ENCODE data around the gene OTOG. TPM values are rescaled to one million over a fixed set of nuclear protein-coding genes. Genes with fewer than 3 reads are reported as not detected.

Gene OTOG, protein sequence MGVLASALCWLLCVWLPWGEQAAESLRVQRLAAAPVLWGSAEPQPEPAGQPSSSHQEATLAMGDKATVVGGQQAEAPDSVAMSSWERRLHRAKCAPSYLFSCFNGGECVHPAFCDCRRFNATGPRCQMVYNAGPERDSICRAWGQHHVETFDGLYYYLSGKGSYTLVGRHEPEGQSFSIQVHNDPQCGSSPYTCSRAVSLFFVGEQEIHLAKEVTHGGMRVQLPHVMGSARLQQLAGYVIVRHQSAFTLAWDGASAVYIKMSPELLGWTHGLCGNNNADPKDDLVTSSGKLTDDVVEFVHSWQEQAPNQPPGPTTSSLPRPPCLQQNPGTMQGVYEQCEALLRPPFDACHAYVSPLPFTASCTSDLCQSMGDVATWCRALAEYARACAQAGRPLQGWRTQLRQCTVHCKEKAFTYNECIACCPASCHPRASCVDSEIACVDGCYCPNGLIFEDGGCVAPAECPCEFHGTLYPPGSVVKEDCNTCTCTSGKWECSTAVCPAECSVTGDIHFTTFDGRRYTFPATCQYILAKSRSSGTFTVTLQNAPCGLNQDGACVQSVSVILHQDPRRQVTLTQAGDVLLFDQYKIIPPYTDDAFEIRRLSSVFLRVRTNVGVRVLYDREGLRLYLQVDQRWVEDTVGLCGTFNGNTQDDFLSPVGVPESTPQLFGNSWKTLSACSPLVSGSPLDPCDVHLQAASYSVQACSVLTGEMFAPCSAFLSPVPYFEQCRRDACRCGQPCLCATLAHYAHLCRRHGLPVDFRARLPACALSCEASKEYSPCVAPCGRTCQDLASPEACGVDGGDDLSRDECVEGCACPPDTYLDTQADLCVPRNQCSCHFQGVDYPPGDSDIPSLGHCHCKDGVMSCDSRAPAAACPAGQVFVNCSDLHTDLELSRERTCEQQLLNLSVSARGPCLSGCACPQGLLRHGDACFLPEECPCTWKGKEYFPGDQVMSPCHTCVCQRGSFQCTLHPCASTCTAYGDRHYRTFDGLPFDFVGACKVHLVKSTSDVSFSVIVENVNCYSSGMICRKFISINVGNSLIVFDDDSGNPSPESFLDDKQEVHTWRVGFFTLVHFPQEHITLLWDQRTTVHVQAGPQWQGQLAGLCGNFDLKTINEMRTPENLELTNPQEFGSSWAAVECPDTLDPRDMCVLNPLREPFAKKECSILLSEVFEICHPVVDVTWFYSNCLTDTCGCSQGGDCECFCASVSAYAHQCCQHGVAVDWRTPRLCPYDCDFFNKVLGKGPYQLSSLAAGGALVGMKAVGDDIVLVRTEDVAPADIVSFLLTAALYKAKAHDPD (N-terminal part only)
- not detected in 5 replicates for total RNA-seq (2022; extraction: Qiagen RNA extraction)

DNA sequence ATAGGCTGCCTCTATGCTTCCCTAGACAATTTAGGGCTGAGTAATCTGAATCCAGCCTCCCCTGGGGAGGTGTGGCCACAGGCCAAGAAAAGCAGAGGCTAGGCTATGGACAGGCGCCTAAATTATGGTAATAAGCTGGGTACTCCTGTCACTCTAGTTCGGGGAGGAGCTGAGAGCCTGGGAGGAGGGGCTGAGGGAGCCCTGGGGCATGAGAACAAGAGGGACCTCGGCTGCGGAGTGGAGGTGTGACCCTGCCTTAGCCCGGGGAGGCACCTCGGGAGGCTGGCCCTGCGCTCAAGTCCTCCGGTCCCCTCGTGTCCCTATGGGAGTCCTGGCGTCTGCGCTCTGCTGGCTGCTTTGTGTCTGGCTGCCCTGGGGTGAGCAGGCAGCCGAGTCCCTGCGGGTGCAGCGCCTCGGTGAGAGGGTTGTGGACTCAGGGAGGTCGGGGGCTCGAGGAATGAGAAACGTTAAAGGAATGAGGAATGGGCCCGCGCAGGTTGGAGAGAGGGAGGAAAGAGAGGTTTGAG, at the start of gene OTOG:
Gene OTOG (plus strand): TSS at position 209 of the 527 bp plus-strand sequence. CDS start 114 bp downstream, at position 323.

DNA sequence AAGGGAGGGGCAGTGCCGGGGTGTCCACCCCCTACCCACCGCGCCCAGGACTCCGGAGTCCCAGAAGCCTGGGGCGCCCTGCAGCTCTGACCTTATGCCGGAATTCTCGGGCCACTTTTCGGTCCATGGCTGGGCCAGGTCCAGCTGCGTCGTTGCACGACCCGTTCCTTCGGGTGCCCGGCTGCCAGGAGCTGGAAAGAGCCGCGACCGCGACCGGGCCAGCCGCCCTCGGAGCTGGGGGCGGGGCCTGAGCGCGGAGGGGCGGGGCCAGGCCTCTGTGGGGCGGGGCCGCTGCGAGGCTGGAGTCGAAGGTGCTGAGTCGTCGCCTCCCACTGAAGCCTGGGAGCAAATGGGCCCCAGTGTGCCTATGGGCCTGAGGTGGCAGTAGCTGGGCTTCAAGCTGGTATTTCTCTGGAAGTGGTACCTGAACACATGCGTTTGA, 2.9 kb upstream of the OTOG start, which contains the start of gene USH1C:
Gene USH1C (minus strand): TSS at position 236 of the 442 bp plus-strand sequence. CDS start 109 bp downstream, at position 127.

Other genes starting within 250 kb of the OTOG start
- gene NCR3LG1, start 195.5 kb upstream of the OTOG start, total RNA-seq (2022; extraction: Qiagen RNA extraction), result 1.9 to 3.7 TPM (median 2.8 TPM) in 5 replicates
- 6.1 to 8.7 TPM (median 8.1 TPM) in 5 replicates for gene KCNJ11, start 158.6 kb upstream of the OTOG start, total RNA-seq (2022; extraction: Qiagen RNA extraction)
- 6.9 to 14.7 TPM (median 10.1 TPM) in 5 replicates for gene ABCC8, start 70.4 kb upstream of the OTOG start, total RNA-seq (2022; extraction: Qiagen RNA extraction)
- 0.88 to 1.8 TPM (median 1.2 TPM) in 5 replicates for gene USH1C, start 2.8 kb upstream of the OTOG start, total RNA-seq (2022; extraction: Qiagen RNA extraction)
- gene MYOD1, start 172.3 kb downstream of the OTOG start, total RNA-seq (2022; extraction: Qiagen RNA extraction), result 0.06 to 0.15 TPM (median 0.07 TPM) in 3 of 5 replicates, not detected in the others
- 0.05 to 0.09 TPM (median 0.07 TPM) in 5 replicates for gene KCNC1, start 187.5 kb downstream of the OTOG start, total RNA-seq (2022; extraction: Qiagen RNA extraction)

All from A549 treated with dexamethasone at 1 μM for 4 hours (cell line).